CD4-positive, alpha-beta T cell (primary cell): Measurements from ENCODE around the gene PNLDC1. TPM values are rescaled to one million over a fixed set of nuclear protein-coding genes. Genes with fewer than 3 reads are reported as not detected.

Source experiments
- ATAC-seq: fragments of 200-7000 bp; cut with Tn5 transposase; one replicate; pipeline ENCODE4 v1.10.0; 2022; ENCODE audit warnings: mild to moderate bottlenecking; ENCODE audit not compliant: poor library complexity
- CTCF ChIA-PET: fragments of 350-600 bp; sonication (Branson Sonifier 250); formaldehyde crosslinking; loops from one replicate; lab custom pipeline; 2021; ENCODE audit warnings: antibody characterized with exemption, inconsistent platforms; lab: Charles Lee
- POLR2A ChIA-PET: fragments of 350-600 bp; sonication (Branson Sonifier 250); formaldehyde crosslinking; loops from one replicate; lab custom pipeline; 2021; ENCODE audit warnings: antibody characterized with exemption, inconsistent platforms; lab: Charles Lee
- DNase-seq, 14 experiments: peaks; one replicate each; pipeline ENCODE4 v3.0.0-alpha.2; 2013 to 2020; ENCODE audit warnings: mixed read lengths in 2 of 14
- H3K27ac ChIP-seq, 2 donors: one replicate each; pipeline versions ENCODE4 v1.5.1 to v1.7.0; 2013; ENCODE audit warnings: low read length in 2 of 2, low read depth in 1 of 2, mild to moderate bottlenecking in 1 of 2
- H3K27me3 ChIP-seq, 2 experiments: 1 replicate in 1 of 2; 2 replicates in 1 of 2; pipeline versions ENCODE4 v1.6.1 to v1.7.0; 2013; ENCODE audit warnings: low read length in 2 of 2, control low read depth in 1 of 2, mild to moderate bottlenecking in 1 of 2, moderate library complexity in 1 of 2; ENCODE audit not compliant: insufficient read depth in 2 of 2, control insufficient read depth in 1 of 2
- H3K36me3 ChIP-seq: one replicate; pipeline ENCODE4 v1.6.1; 2013; ENCODE audit warnings: low read length, control low read depth; ENCODE audit not compliant: insufficient read depth
- H3K4me1 ChIP-seq: one replicate; pipeline ENCODE4 v1.6.1; 2013; ENCODE audit warnings: low read length, control low read depth; ENCODE audit not compliant: insufficient read depth
- H3K4me3 ChIP-seq: one replicate; pipeline ENCODE4 v1.5.1; 2013; ENCODE audit warnings: mild to moderate bottlenecking, low read length, moderate library complexity
- H3K9me3 ChIP-seq, 2 experiments: 1 replicate in 1 of 2; 2 replicates in 1 of 2; pipeline versions ENCODE4 v1.6.1 to v1.7.0; 2013; ENCODE audit warnings: low read length in 2 of 2, mild to moderate bottlenecking in 2 of 2, control low read depth in 1 of 2, moderate library complexity in 1 of 2; ENCODE audit not compliant: control insufficient read depth in 1 of 2, insufficient read depth in 1 of 2
- H3K27ac Mint-ChIP-seq: one replicate; pipeline ENCODE4 v1.8.0; 2020; ENCODE audit warnings: mixed read lengths
- H3K27me3 Mint-ChIP-seq: one replicate; pipeline ENCODE4 v1.8.0; 2021; ENCODE audit warnings: mixed read lengths
- H3K36me3 Mint-ChIP-seq: one replicate; pipeline ENCODE4 v1.8.0; 2021; ENCODE audit warnings: low read depth, mixed read lengths
- H3K4me1 Mint-ChIP-seq: one replicate; pipeline ENCODE4 v1.8.0; 2021; ENCODE audit warnings: low read depth, mixed read lengths
- H3K4me3 Mint-ChIP-seq: one replicate; pipeline ENCODE4 v1.8.0; 2020; ENCODE audit warnings: mild to moderate bottlenecking, mixed read lengths
- H3K9me3 Mint-ChIP-seq: one replicate; pipeline ENCODE4 v1.8.0; 2020; ENCODE audit warnings: mixed read lengths
- CTCF ChIP-seq: fragments of 200-600 bp; IDR thresholded peaks from one replicate; pipeline ENCODE4 v1.8.0; 2022; ENCODE audit warnings: antibody characterized with exemption, mild to moderate bottlenecking
- intact Hi-C, 2 experiments: fragments of 100-400 bp; cut with DNase I in 1 of 2; cut with micrococcal nuclease in 1 of 2; formaldehyde crosslinking; loops; one replicate each; pipeline versions ENCODE4 v1.15.1 to v1.9.0; 2023 to 2025; cut with DNase I, micrococcal nuclease
- total RNA-seq, 174 experiments: library from RNA in 2 of 174; stranded (reverse) in 2 of 174; gene quantifications; one replicate each; pipeline ENCODE4 v1.2.3 and lab custom pipeline; 2021 to 2026

PNLDC1 gene
- total RNA-seq, 2 experiments from 2014 or later: 0.14 TPM; not detected in 1

GRCh38 chr6:159789377-159790148 is 10.5 kb upstream of the PNLDC1 start, which contains the start of gene TCP1:
Gene TCP1, minus strand, starts transcription at chr6:159789602. Its CDS starts 134 bp downstream, at chr6:159789468.
- peak within 1 kb of the TSS; percentile 99 for H3K4me3 Mint-ChIP-seq
- Histone ChIP-seq H3K4me3 (peak within 1 kb of the TSS; percentile 84), H3K27ac (peak within 1 kb of the TSS; percentile 88 to 97), H3K4me1 (peaks cover 37% of the 10 kb centered on the region), H3K27me3 (no peaks in the 10 kb centered on the region), H3K36me3 (peaks cover 62% of the 10 kb centered on the region), H3K9me3 (no peaks in the 10 kb centered on the region)
- peaks cover 94% of the 10 kb centered on the region for H3K36me3 Mint-ChIP-seq
- peak within 1 kb of the TSS; percentile 95 for H3K27ac Mint-ChIP-seq
- intact Hi-C loops: loop anchor here (1.0 to 10.0 kb wide), 7 partner anchors 27 to 177 kb away; partner anchors contain the start of genes WTAP (in 2 of the 2), ACAT2 (in 1 of the 2) and SOD2 (in 1 of the 2)
- ChIA-PET CTCF (interaction anchor here (0.8 to 2.0 kb wide), 3 partner anchors 28 to 98 kb away, joined by 3 to 8 read pairs (median 4); partner anchors contain the start of gene ACAT2), POLR2A (interaction anchor here (0.6 to 5.5 kb wide), 24 partner anchors 8 to 673 kb away, joined by 3 to 176 read pairs (median 5); partner anchors contain the start of genes ACAT2, IGF2R, SOD2 and WTAP)
- no peak for TF ChIP-seq CTCF
- no peaks in the 10 kb centered on the region for H3K27me3 Mint-ChIP-seq
- ATAC-seq (peak; percentile 83), DNase-seq (peak; percentile 95 to 100 (median 99))
- H3K9me3 Mint-ChIP-seq: no peaks in the 10 kb centered on the region
- peaks cover 73% of the 10 kb centered on the region for H3K4me1 Mint-ChIP-seq

- H3K36me3 ChIP-seq: peaks cover 55% of the 10 kb centered on the region
- peak within 1 kb of the TSS; percentile 84 for H3K4me3 ChIP-seq
- peak; percentile 73 for ATAC-seq
- Mint-ChIP-seq H3K36me3 (peaks cover 94% of the 10 kb centered on the region), H3K27ac (peak within 1 kb of the TSS; percentile 95), H3K4me3 (peak within 1 kb of the TSS; percentile 99), H3K27me3 (no peaks in the 10 kb centered on the region), H3K9me3 (no peaks in the 10 kb centered on the region), H3K4me1 (peaks cover 70% of the 10 kb centered on the region)
- intact Hi-C loops: loop anchor here (1.0 to 5.0 kb wide), 3 partner anchors 28 to 97 kb away; partner anchors contain the start of genes ACAT2 (in 1 of the 2) and SOD2 (in 1 of the 2)
- H3K9me3 ChIP-seq: no peaks in the 10 kb centered on the region
- TF ChIP-seq CTCF: no peak
- ChIA-PET POLR2A (interaction anchor here (0.6 to 5.5 kb wide), 27 partner anchors 8 to 672 kb away, joined by 3 to 176 read pairs (median 5); partner anchors contain the start of genes ACAT2, IGF2R, SOD2 and WTAP), CTCF (interaction anchor here (1.3 to 2.0 kb wide), 4 partner anchors 17 to 99 kb away, joined by 3 to 8 read pairs (median 4); no protein-coding TSS in a partner anchor)
- peak; percentile 67 to 96 (median 84) for DNase-seq
- peak within 1 kb of the TSS; percentile 88 to 97 for H3K27ac ChIP-seq
- H3K27me3 ChIP-seq: no peaks in the 10 kb centered on the region
- H3K4me1 ChIP-seq: peaks cover 37% of the 10 kb centered on the region
These were observed 9.7 kb upstream of the PNLDC1 start, which contains the start of gene MRPL18 for GRCh38 chr6:159790149-159790955. Gene MRPL18, plus strand, starts transcription at chr6:159790467. Its CDS starts 121 bp downstream, at chr6:159790588.
